ENCODE measurements around the gene IDNK.

DNA sequence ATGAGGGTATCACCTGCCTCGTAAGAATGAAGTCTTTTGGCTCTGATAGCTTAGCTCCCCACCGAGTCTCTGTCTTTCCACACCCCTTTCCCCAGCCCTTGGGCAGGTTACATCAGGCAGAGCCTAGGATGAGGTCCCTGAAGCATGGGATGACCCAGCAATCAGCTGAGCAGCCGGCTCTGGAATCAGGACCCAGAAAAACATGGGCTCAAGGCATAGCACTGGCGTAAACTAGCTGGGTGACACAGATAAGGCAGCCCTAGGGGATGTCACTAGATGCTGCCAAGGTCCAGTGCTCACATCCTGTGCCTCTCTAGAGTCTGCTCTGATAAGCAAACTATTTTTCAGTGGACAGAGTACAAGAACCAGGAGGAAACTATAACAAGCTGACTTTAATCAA, 26.6 kb downstream of the IDNK start:
- TF ChIP-seq, protein P1, sequence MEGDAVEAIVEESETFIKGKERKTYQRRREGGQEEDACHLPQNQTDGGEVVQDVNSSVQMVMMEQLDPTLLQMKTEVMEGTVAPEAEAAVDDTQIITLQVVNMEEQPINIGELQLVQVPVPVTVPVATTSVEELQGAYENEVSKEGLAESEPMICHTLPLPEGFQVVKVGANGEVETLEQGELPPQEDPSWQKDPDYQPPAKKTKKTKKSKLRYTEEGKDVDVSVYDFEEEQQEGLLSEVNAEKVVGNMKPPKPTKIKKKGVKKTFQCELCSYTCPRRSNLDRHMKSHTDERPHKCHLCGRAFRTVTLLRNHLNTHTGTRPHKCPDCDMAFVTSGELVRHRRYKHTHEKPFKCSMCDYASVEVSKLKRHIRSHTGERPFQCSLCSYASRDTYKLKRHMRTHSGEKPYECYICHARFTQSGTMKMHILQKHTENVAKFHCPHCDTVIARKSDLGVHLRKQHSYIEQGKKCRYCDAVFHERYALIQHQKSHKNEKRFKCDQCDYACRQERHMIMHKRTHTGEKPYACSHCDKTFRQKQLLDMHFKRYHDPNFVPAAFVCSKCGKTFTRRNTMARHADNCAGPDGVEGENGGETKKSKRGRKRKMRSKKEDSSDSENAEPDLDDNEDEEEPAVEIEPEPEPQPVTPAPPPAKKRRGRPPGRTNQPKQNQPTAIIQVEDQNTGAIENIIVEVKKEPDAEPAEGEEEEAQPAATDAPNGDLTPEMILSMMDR (conservative IDR thresholded peaks at IDR 0.05; ENCODE audit: low read length), result no peak
- TF ChIP-seq EZH2phosphoT487 (IDR thresholded peaks at IDR 0.05; ENCODE audit: borderline replicate concordance), result no peak

Data from Loucy (cell line).